BLaER1 treated with 17β-estradiol and CSF1 and Interleukin-3, amounts not matched to agents 10 nM and 100 nM (cell line): ENCODE results near the gene WNT7B.

Experiments
- H3K27ac ChIP-seq, 11 experiments: shearing (Covaris generic); formaldehyde crosslinking; 2 replicates each; pipeline ENCODE4 v1.8.1; 2022
- H3K27me3 ChIP-seq, 11 experiments: shearing (Covaris generic); formaldehyde crosslinking; 2 replicates each; pipeline ENCODE4 v1.8.1; 2022
- H3K36me3 ChIP-seq, 11 experiments: shearing (Covaris generic); formaldehyde crosslinking; 2 replicates each; pipeline ENCODE4 v1.8.1; 2022
- H3K4me1 ChIP-seq, 10 experiments: shearing (Covaris generic); formaldehyde crosslinking; 2 replicates each; pipeline ENCODE4 v1.8.1; 2022
- H3K4me2 ChIP-seq, 11 experiments: shearing (Covaris generic); formaldehyde crosslinking; 2 replicates each; pipeline ENCODE4 v1.8.1; 2022
- H3K4me3 ChIP-seq, 10 experiments: shearing (Covaris generic); formaldehyde crosslinking; 2 replicates each; pipeline ENCODE4 v1.8.1; 2022
- H3K9ac ChIP-seq, 11 experiments: shearing (Covaris generic); formaldehyde crosslinking; 2 replicates each; pipeline ENCODE4 v1.8.1; 2022
- H3K9me3 ChIP-seq, 11 experiments: shearing (Covaris generic); formaldehyde crosslinking; replicated peaks in 1 of 11; 2 replicates each; pipeline ENCODE4 v1.8.1; 2022
- H4K20me1 ChIP-seq, 11 experiments: shearing (Covaris generic); formaldehyde crosslinking; 2 replicates each; pipeline ENCODE4 v1.8.1; 2022
- Cebpa-rat ChIP-seq, 11 experiments: shearing (Covaris generic); IDR thresholded peaks; 2 replicates each; pipeline ENCODE4 v1.8.1; 2022

Gene WNT7B

DNA sequence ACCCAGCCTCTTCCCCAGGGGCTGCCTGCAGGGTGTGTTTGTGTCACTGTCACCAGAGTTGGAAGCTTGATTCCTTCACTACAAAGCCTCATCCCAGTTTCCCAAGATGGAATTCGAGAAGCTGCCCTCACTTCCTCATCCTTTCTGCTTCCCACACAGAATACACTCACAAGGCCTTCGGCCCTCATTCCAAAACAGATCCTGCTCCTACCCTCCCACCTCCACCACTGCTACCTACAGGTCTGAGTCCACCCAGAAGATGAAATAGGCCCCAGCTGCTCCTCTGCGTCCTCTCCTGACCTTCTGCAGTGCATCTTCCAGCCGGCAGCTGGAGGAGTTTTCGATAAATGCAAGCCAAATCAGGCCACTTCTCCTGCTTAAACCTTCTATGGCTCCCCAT is 6.8 kb upstream of the WNT7B start:
- H3K4me2 ChIP-seq, result no peak overlapping the region
- H3K4me1 ChIP-seq, result peaks cover 0 to 4% (median 0%) of the 10 kb centered on the region in 10 experiments; a peak in 3 of 20 replicates
- peaks cover 34 to 43% (median 39%) of the 10 kb centered on the region in 11 experiments for H3K9me3 ChIP-seq
- no peak overlapping the region for H3K4me3 ChIP-seq
- H4K20me1 ChIP-seq, result no peaks in the 10 kb centered on the region
- TF ChIP-seq Cebpa-rat (IDR thresholded peaks at IDR 0.05), result no peak
- peaks cover 0 to under 1% (median 0%) of the 10 kb centered on the region in 11 experiments; a peak in 1 of 22 replicates for H3K27me3 ChIP-seq
- no peak overlapping the region for H3K27ac ChIP-seq
- H3K9ac ChIP-seq, result no peak overlapping the region; a peak in 2 of 22 replicates
- no peaks in the 10 kb centered on the region; a peak in 1 of 22 replicates for H3K36me3 ChIP-seq

DNA sequence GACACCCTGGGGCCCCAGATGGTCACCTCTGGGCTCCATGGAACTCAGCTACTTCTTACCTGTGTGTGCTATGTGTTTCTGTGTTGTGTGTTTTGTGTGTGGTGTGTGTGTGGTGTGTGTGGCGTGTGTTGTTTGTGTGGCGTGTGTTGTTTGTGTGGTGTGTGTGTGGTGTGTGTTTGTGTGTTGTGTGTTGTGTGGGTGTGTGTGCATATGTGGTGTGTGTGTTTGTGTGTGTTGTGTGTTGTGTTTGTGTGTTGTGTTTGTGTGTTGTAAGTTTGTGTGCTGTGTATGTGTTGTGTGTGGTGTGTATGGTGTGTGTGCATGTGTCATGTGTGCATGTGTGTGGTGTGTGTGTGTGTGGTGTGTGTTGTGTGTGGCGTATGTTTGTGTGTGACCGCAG is 3.8 kb upstream of the WNT7B start:
- peaks cover 0 to 27% (median 23%) of the 10 kb centered on the region in 11 experiments; a peak in 20 of 22 replicates for H4K20me1 ChIP-seq
- H3K4me1 ChIP-seq, result peaks cover 20 to 27% (median 24%) of the 10 kb centered on the region in 10 experiments; a peak in 19 of 20 replicates
- H3K4me2 ChIP-seq, result no peak overlapping the region
- H3K9ac ChIP-seq, result no peak overlapping the region
- H3K36me3 ChIP-seq, result no peaks in the 10 kb centered on the region
- H3K27ac ChIP-seq, result no peak overlapping the region
- no peak for TF ChIP-seq Cebpa-rat (IDR thresholded peaks at IDR 0.05)
- H3K27me3 ChIP-seq, result peaks cover 27 to 31% (median 28%) of the 10 kb centered on the region in 11 experiments
- H3K9me3 ChIP-seq, result peaks cover 9 to 13% (median 12%) of the 10 kb centered on the region in 11 experiments
- no peak overlapping the region for H3K4me3 ChIP-seq

DNA sequence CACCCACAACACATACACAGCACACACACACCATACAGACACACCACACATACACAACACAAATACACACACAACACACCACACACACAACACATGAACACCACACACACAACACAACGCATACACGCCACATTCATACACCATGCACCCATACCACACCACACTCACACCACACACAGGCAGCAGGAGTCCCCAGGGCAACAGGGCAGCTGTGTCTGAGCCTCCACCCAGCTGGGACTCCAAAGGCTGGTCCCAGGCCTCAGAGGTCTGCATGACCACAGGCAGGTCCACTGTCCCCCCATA is 3.3 kb upstream of the WNT7B start:
- Histone ChIP-seq H3K36me3 (no peaks in the 10 kb centered on the region), H3K4me3 (no peak overlapping the region), H3K9ac (no peak overlapping the region), H3K4me1 (peaks cover 20 to 33% (median 26%) of the 10 kb centered on the region in 10 experiments; a peak in 19 of 20 replicates), H3K27me3 (peaks cover 32 to 36% (median 34%) of the 10 kb centered on the region in 11 experiments), H3K4me2 (no peak overlapping the region), H4K20me1 (peaks cover 0 to 32% (median 29%) of the 10 kb centered on the region in 11 experiments; a peak in 20 of 22 replicates), H3K27ac (no peak overlapping the region), H3K9me3 (peaks cover 4 to 8% (median 6%) of the 10 kb centered on the region in 11 experiments)
- no peak for TF ChIP-seq Cebpa-rat (IDR thresholded peaks at IDR 0.05)

DNA sequence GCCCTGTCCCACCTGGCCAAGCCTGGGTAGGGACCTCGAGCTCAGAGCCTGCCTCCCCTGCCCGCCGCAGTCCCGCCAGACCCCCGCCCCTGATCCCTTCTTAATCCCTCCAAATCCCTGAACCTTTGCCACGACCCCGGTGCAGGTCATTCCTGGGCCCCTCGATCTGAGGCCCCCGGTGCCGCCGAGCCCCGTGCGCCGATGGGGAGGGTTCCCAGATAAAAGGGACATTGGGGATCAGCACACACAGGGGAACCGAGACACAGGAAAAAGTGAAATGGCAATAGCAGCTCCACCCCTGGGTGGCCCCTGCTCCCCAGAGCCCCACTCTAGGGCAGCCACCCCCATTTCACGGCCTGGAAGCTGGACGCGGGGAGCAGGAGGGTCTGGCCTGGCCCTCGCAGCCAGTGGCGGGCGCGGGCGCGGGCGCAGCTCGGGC is 1.3 kb upstream of the WNT7B start:
- Histone ChIP-seq H3K4me3 (peak overlapping the region; percentile 58 to 75 (median 66)), H3K27me3 (peaks cover 51 to 55% (median 53%) of the 10 kb centered on the region in 11 experiments), H3K4me1 (peaks cover 20 to 42% (median 33%) of the 10 kb centered on the region in 10 experiments; a peak in 19 of 20 replicates), H3K27ac (no peak overlapping the region), H4K20me1 (peaks cover 0 to 52% (median 48%) of the 10 kb centered on the region in 11 experiments; a peak in 20 of 22 replicates), H3K4me2 (peak overlapping the region; percentile 80 to 95 (median 87)), H3K36me3 (no peaks in the 10 kb centered on the region), H3K9me3 (no peaks in the 10 kb centered on the region), H3K9ac (peak overlapping the region in 5 of 11 experiments; percentile 71 to 79 (median 74); a peak in 8 of 22 replicates)
- TF ChIP-seq Cebpa-rat (IDR thresholded peaks at IDR 0.05), result no peak

DNA sequence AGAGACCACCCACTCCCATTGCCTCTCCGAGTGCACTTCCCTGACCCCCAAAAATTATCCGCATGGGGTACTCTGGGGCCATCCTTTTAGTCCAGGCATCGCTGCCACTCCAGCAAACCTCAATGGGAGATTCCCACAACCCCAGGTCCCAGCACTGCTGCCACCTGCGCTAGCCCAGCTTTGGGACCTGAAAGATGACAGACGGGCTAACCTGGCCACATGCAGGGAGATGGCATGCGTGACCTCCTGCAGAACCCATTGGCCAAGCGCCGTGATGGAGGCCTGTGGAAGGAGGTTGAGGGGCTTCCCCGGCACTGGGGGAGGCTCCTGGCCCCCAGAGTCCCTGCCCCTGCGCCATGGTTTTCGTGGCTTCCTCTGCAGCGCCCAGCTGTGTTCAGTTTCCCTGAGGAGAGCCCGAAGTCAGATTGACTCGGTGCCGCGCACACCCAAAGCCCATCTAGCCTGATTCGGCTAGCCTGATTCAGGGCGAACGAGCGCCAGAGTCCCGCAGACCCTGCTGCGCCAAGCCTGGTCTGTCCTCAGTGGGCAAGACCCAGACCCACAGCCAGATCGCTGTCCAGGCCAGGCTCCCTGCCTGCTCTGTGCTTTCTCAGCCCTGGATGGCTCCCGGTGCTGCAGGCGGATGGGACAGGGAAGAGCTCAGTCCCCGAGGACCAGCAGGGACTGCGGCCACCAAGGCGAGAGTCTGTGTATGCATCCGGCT is 751 bp upstream of the WNT7B start:
- Histone ChIP-seq H4K20me1 (peaks cover 0 to 57% (median 54%) of the 10 kb centered on the region in 11 experiments; a peak in 20 of 22 replicates), H3K4me3 (peak overlapping the region in 9 of 10 experiments; percentile 59 to 75 (median 67); a peak in 13 of 20 replicates), H3K9me3 (no peaks in the 10 kb centered on the region), H3K27me3 (peaks cover 57 to 61% (median 59%) of the 10 kb centered on the region in 11 experiments), H3K27ac (no peak overlapping the region), H3K4me2 (peak overlapping the region; percentile 80 to 95 (median 87)), H3K4me1 (peaks cover 21 to 48% (median 37%) of the 10 kb centered on the region in 10 experiments; a peak in 19 of 20 replicates), H3K9ac (no peak overlapping the region; a peak in 1 of 22 replicates), H3K36me3 (no peaks in the 10 kb centered on the region)
- TF ChIP-seq Cebpa-rat (IDR thresholded peaks at IDR 0.05), result no peak

DNA sequence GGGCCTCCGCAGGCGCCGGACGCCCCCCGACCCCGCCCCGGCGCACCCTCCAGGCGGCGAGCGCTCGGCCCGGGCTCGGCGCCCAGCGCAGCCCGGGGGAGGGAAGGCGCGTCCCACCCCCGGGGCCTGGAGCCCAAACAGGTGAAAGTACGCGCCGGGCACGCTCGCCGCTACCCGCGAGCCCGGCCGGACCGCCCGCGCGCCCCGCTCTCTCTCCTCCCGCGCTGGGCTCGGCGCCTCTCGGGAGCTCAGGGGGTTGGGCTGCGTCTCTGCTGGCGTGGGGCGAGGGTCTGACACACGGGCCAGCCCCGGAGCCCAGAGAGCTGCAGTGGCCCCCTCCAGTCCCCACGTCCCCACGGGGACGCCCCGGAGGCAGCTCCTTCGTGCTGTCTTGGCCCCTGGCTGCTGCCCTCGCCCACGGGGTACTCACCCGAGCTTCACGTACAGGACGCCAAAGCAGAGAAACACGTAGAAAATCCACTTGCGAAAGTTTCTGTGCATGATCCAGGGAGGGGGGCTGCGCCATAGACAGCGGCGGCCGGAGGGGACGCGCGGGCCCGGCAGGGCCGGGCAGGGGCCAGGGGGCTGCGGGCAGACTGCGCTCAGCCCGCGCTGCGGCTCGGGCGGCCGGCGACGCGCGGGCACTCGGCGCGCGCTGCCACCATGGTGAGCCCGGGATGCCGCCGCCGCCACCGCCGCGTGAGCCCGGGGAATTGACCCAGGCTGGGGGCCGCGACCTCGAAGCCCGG is 534 bp downstream of the WNT7B start:
- no peak for TF ChIP-seq Cebpa-rat (IDR thresholded peaks at IDR 0.05)
- peaks cover 32 to 59% (median 49%) of the 10 kb centered on the region in 10 experiments for H3K4me1 ChIP-seq
- H3K9ac ChIP-seq, result peak overlapping the region in 2 of 11 experiments; percentile 38 to 45; a peak in 3 of 22 replicates
- peaks cover 0 to 69% (median 65%) of the 10 kb centered on the region in 11 experiments; a peak in 20 of 22 replicates for H4K20me1 ChIP-seq
- no peaks in the 10 kb centered on the region for H3K36me3 ChIP-seq
- H3K4me2 ChIP-seq, result peak overlapping the region; percentile 82 to 91 (median 87)
- peaks cover 70 to 74% (median 71%) of the 10 kb centered on the region in 11 experiments for H3K27me3 ChIP-seq
- H3K9me3 ChIP-seq, result no peaks in the 10 kb centered on the region
- no peak overlapping the region for H3K27ac ChIP-seq
- peak overlapping the region; percentile 37 to 61 (median 51) for H3K4me3 ChIP-seq

DNA sequence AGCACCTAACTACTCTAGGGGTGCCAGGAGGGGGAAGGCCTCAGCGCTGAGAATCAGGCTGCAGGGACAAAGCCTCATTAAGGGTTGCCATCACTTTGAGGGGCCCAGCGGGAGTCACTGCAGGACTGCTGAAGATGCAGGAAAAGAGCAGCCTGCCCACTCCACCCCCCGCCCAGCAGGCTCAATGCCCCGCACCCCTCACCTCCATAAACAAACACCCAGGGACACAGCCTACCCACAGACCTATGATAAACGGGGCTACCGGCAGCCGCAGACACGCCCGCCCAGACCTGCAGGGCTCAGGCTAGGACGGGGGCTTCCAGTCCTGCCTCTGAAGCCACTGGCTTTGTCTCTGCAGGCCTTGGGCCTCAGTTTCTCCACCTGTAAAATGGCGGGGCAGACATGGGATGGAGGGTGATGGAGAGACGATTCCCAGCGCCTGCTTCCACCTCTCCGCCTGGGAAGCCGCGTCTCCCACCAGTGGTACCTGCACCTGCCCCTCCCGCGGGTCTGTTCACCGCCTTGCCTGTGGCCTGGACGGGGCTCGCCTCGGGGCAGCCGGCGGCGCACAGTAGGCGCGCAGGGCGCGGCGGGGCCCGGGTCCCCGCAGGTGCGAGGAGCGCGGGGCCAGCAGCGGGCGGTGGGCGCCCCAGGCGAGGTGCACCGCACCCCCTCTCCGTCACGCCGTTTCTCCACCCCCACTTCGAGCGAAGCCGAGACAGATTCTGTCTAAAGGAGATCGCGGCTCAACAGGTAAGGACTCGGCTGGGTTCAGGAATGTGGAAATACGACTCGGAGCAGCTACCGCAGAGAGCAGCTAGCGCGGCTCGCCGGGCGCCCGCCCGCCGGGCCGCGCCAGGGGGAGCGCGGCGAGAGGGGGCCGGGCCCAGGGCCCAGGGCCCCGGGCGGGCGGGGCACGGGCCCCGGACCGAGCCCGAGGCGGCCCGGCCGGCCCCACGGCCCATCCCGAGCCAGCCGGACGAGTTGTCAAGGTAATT is 1.5 kb downstream of the WNT7B start:
- H3K4me2 ChIP-seq, result peak overlapping the region; percentile 82 to 91 (median 87); a peak in 19 of 22 replicates
- peak overlapping the region in 7 of 10 experiments; percentile 36 to 56 (median 52); a peak in 10 of 20 replicates for H3K4me3 ChIP-seq
- no peak overlapping the region for H3K9ac ChIP-seq
- H3K9me3 ChIP-seq, result no peaks in the 10 kb centered on the region
- peaks cover 0 to 79% (median 74%) of the 10 kb centered on the region in 11 experiments; a peak in 20 of 22 replicates for H4K20me1 ChIP-seq
- no peak for TF ChIP-seq Cebpa-rat (IDR thresholded peaks at IDR 0.05)
- peaks cover 80 to 84% (median 81%) of the 10 kb centered on the region in 11 experiments for H3K27me3 ChIP-seq
- H3K4me1 ChIP-seq, result peaks cover 42 to 69% (median 58%) of the 10 kb centered on the region in 10 experiments
- H3K36me3 ChIP-seq, result no peaks in the 10 kb centered on the region
- no peak overlapping the region for H3K27ac ChIP-seq

DNA sequence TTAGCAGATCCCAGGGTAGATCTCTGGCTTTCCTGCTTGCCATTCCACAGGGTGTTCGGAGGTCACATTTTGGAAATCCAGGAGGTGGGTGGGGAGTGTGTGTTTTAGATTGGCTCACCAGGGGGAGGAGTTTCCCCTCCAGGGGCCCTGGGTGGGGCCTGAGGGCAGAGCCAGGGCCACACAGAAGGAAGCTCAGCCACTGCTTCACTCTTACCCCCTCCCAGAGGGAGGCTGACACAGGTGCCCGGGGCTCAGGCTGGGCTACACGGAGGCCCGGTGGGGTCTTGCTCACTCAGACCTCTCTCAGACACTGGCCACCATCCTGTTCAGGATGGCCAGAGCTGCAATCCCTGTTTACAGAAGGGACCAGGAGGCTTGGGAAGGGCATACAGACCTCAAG is 2.5 kb downstream of the WNT7B start:
- H3K36me3 ChIP-seq, result no peaks in the 10 kb centered on the region
- H3K4me3 ChIP-seq, result no peak overlapping the region
- H3K27ac ChIP-seq, result no peak overlapping the region
- H3K4me1 ChIP-seq, result peaks cover 49 to 79% (median 68%) of the 10 kb centered on the region in 10 experiments
- H3K4me2 ChIP-seq, result no peak overlapping the region; a peak in 2 of 22 replicates
- peaks cover 0 to 89% (median 84%) of the 10 kb centered on the region in 11 experiments; a peak in 20 of 22 replicates for H4K20me1 ChIP-seq
- H3K9me3 ChIP-seq, result no peaks in the 10 kb centered on the region
- peaks cover 89 to 93% (median 91%) of the 10 kb centered on the region in 11 experiments for H3K27me3 ChIP-seq
- no peak for TF ChIP-seq Cebpa-rat (IDR thresholded peaks at IDR 0.05)
- no peak overlapping the region for H3K9ac ChIP-seq
